ENCODE results near the gene ATAD5.
"Not testable (repeated sequence)": the region's sequence is repeated elsewhere in the genome, so short reads cannot be mapped to it uniquely, and the experiment has no call there.

Gene ATAD5

GRCh38 chr17:30824002-30824355 is 7.8 kb upstream of the ATAD5 start:
- DNase-seq (ENCODE audit: low read depth in 2 of 2), result no peak

- peak; percentile 75 to 79 for DNase-seq (ENCODE audit: low read depth in 2 of 2)
Measured at GRCh38 chr17:30824356-30825145, 7.2 kb upstream of the ATAD5 start, which contains the start of gene CRLF3. Gene CRLF3, minus strand, starts transcription at chr17:30824692. Its CDS starts 41 bp downstream, at chr17:30824651.

GRCh38 chr17:30827082-30827481 is 4.7 kb upstream of the ATAD5 start:
- DNase-seq (ENCODE audit: low read depth in 2 of 2), result no peak

- no peak for DNase-seq (ENCODE audit: low read depth in 2 of 2)
Measured at GRCh38 chr17:30829022-30829421, 2.7 kb upstream of the ATAD5 start.

- no peak for DNase-seq (ENCODE audit: low read depth in 2 of 2)
Measured at GRCh38 chr17:30831257-30831656, 509 bp upstream of the ATAD5 start.

GRCh38 chr17:30832438-30833124 is 815 bp downstream of the ATAD5 start:
- no peak for DNase-seq (ENCODE audit: low read depth in 2 of 2)

- no peak for DNase-seq (ENCODE audit: low read depth in 2 of 2)
Measured at GRCh38 chr17:30838202-30838807, 6.5 kb downstream of the ATAD5 start.

GRCh38 chr17:30840771-30841170 is 9.0 kb downstream of the ATAD5 start:
- DNase-seq (ENCODE audit: low read depth in 2 of 2), result no peak

- DNase-seq (ENCODE audit: low read depth in 2 of 2), result no peak
Measured at GRCh38 chr17:30848021-30848420, 16.3 kb downstream of the ATAD5 start.

- no peak for DNase-seq (ENCODE audit: low read depth in 2 of 2)
Measured at GRCh38 chr17:30854146-30854545, 22.4 kb downstream of the ATAD5 start.

- DNase-seq (ENCODE audit: low read depth in 2 of 2), result no peak
Measured at GRCh38 chr17:30858556-30859250, 26.9 kb downstream of the ATAD5 start.

GRCh38 chr17:30864636-30865035 is 32.9 kb downstream of the ATAD5 start:
- no peak for DNase-seq (ENCODE audit: low read depth in 2 of 2)

- DNase-seq (ENCODE audit: low read depth in 2 of 2), result no peak
Measured at GRCh38 chr17:30869005-30869404, 37.2 kb downstream of the ATAD5 start.

- no peak for DNase-seq (ENCODE audit: low read depth in 2 of 2)
Measured at GRCh38 chr17:30886187-30886586, 54.4 kb downstream of the ATAD5 start.

- DNase-seq (ENCODE audit: low read depth in 2 of 2), result no peak
Measured at GRCh38 chr17:30894236-30894635, 62.5 kb downstream of the ATAD5 start.

- no peak for DNase-seq (ENCODE audit: low read depth in 2 of 2)
Measured at GRCh38 chr17:30897311-30897710, 65.5 kb downstream of the ATAD5 start.

- DNase-seq (ENCODE audit: low read depth in 2 of 2), result no peak
Measured at GRCh38 chr17:30905742-30906100, 74.0 kb downstream of the ATAD5 start.

- DNase-seq (ENCODE audit: low read depth in 2 of 2), result peak; percentile 71 to 74
Measured at GRCh38 chr17:30906101-30906911, 74.5 kb downstream of the ATAD5 start, which contains the start of gene TEFM. Gene TEFM, minus strand, starts transcription at chr17:30906238. Its CDS starts 40 bp downstream, at chr17:30906198.

- no peak for DNase-seq (ENCODE audit: low read depth in 2 of 2)
Measured at GRCh38 chr17:30908717-30909420, 77.1 kb downstream of the ATAD5 start.

- not testable (repeated sequence) for DNase-seq (ENCODE audit: low read depth in 2 of 2)
Measured at GRCh38 chr17:30910151-30910550, 78.4 kb downstream of the ATAD5 start.

- DNase-seq (ENCODE audit: low read depth in 2 of 2), result no peak
Measured at GRCh38 chr17:30913955-30914354, 82.2 kb downstream of the ATAD5 start.
